GM21825 (cell line): ENCODE measurements around the gene VOPP1.

Experiments used
- ATAC-seq: cut with Tn5 transposase; IDR thresholded peaks from one replicate; pipeline ENCODE4 v1.9.1; 2021; ENCODE audit warnings: mild to moderate bottlenecking, moderate library complexity; ENCODE audit not compliant: unreplicated experiment

VOPP1 gene

GRCh38 chr7:55438757-55439525 is 133.4 kb downstream of the VOPP1 start:
- no peak for ATAC-seq

GRCh38 chr7:55438085-55438756 is 134.1 kb downstream of the VOPP1 start:
- no peak for ATAC-seq

DNA sequence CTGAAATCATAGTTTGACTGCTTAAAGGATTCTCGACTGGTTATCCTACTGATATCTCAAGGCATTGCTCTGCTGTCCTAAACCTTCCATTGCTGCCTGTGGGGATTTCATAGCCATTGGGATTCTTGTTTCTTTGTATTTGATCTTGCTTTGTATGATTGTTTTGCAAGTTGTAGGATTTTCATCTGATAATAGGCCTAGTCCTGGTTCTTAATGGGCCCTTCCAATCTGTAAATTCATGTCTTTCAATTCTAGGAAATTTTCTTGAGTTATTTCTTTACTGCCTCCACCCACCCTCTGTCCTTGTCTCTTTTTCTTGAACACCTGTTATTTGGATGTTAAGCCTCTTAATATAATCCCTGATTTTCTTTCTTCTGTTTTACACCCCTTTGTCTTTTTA is 134.9 kb downstream of the VOPP1 start:
- no peak for ATAC-seq

GRCh38 chr7:55436457-55436856 is 135.8 kb downstream of the VOPP1 start:
- ATAC-seq, result no peak

GRCh38 chr7:55435466-55435865 is 136.8 kb downstream of the VOPP1 start:
- ATAC-seq, result no peak

GRCh38 chr7:55432939-55433784 is 139.1 kb downstream of the VOPP1 start:
- peak; percentile 80 for ATAC-seq

DNA sequence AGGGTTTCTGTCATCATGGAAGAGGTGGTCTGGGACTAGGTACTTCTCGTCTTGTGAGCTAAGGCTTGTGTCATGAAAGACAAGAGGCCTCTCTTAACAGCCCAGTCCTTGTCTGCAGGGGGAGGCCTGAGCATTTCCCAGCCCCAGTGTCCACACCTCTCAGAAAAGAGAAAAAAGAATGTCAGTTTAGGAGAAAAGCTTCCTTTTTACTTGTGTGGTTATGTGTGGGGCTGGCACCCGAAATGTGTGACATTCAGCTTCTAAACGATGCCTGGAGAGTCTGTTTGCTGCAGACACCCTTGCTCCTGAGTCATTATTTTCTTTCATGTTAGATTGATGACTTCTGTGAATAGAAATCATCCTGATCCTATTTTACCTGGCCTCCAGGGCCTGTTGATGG is 139.8 kb downstream of the VOPP1 start:
- ATAC-seq, result no peak

DNA sequence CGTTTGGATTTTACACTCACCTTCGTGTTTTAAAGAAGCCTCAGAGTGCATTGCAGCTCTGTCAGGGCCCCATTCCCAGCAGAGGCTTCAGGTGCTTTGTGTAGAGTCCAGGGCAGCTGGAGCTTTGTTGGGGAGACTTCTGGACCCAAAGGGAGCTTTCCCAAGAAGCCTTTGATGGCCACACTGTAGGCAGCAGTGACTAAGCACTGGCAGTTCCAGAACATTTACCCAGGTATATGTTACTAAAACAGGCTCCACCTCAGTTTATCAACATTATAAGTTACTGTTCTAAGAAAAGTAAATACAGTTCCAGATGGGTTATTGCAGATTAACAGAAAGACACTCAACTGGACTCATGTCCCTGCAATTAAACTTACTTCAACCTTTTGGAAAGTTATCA is 140.4 kb downstream of the VOPP1 start:
- no peak for ATAC-seq

DNA sequence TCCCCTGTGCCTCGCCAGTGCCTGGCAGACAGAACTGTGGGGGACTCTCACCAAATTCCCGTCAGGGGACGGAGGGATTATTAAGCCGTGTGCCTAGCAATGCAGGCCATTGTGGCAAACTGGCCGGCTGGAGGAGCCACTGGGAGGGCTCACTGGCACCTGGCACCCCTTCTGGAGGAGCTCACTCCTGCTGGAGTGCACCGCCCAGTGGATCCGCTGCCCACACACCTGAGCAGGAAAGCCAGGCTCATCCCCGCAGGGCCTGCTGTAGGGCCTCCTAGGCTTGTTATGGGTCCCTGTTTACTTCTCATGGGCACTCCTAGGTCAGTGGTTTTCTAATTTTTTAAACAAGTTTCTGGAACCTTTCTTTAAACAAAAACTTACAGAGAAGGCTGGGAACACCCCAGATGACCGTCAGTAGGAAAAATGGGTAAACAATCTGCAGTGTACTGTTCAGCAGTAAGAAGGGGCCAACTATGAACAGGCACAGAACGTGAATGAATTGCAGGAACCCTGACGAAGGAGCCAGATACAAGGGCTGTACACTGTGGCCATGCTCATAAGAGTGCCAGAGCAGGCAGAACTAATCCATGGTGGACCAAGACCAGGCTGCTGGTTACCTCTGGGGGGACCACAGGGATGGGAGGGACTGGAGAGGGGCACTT is 142.3 kb downstream of the VOPP1 start:
- no peak for ATAC-seq

GRCh38 chr7:55427800-55428199 is 144.5 kb downstream of the VOPP1 start:
- ATAC-seq, result no peak

- ATAC-seq, result no peak
Observed at GRCh38 chr7:55427342-55427741, 145.0 kb downstream of the VOPP1 start.

GRCh38 chr7:55426676-55427075 is 145.6 kb downstream of the VOPP1 start:
- no peak for ATAC-seq

DNA sequence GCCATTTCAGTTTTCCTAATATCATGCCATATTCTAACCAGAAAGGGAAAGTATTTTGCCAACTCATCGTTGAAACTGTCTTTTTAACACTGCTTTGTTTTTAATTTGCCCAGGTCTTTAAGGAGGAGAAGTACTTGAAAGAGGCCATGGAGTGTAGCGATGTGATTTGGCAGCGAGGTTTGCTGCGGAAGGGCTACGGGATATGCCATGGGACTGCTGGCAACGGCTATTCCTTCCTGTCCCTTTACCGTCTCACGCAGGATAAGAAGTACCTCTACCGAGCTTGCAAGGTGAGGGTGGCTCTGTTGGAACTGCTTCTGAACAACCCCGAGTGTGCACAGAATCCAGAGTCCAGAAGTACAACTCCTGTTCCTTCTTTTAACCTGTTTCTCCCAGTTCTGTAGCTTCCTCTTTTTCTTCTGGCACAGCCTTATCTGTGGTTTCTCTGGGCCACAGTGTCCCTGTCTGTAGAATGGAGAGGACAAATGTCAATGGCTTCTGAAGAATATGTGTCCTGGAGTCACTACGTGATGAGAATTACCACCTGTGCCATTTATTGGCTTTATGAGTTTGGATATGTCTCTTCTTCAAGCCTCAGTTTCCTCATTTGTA is 147.1 kb downstream of the VOPP1 start:
- ATAC-seq, result no peak

DNA sequence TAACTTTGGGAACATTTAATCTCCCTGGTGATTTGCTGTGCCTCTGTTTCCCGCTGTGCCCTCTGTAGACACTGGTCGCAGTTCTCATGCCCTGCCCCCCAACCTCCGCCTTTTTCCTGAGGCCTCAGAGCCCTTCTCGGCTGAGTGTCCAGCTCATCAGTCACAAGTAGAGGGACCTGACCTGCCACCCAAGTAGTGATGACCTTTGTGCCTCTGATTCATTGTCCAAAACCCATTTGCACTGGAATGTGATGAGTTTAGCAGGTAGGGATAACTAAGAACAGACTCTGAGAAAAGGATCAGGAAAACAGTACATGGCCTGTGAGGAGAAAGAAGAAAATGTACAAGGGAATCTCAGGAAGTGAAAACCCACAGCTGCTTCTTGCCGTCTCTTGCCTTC is 148.4 kb downstream of the VOPP1 start:
- ATAC-seq, result no peak

DNA sequence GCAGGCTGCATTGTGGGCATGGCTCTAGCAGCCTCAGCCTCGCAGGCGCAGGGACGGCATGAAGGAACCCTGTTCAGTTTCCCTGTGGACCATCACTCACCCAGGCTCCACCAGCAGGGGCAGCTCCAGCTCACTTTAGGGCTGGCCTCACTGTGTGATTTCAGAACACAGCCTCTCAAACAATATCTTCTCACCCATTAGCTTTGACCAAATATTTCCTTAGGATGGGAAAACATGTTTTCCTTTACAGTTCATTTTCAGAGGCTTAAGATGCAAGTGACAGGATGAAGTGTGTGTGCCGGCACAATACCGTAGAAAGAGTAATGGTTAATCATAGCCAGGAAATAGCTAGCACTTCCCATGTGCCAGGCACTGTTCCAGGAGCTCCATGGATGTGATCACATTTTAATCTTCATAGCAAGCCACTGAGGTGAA is 149.0 kb downstream of the VOPP1 start:
- no peak for ATAC-seq
